Activated CD8-positive, alpha-beta T cell treated with anti-CD3 and anti-CD28 coated beads, Interleukin-2, amount 10 ng/mL, durations not matched to agents 7 days and 5 days (primary cell): ENCODE results near the gene DAO. TPM values are rescaled to one million over a fixed set of nuclear protein-coding genes. Genes with fewer than 3 reads are reported as not detected.
A peak's percentile ranks its signal among the peaks of the same experiment; 100 is the strongest.

Experiments
- ATAC-seq: fragments of 150-1000 bp; cut with Tn5 transposase; one replicate; pipeline ENCODE4 v1.10.0; 2021; ENCODE audit warnings: moderate library complexity
- CTCF ChIA-PET: fragments of 350-600 bp; sonication (Branson Sonifier 250); formaldehyde crosslinking; loops from one replicate; lab custom pipeline; 2021; ENCODE audit warnings: antibody characterized with exemption; lab: Charles Lee
- POLR2A ChIA-PET: fragments of 350-600 bp; sonication (Branson Sonifier 250); formaldehyde crosslinking; loops from one replicate; lab custom pipeline; 2021; ENCODE audit warnings: antibody characterized with exemption; lab: Charles Lee
- DNase-seq: peaks from one replicate; pipeline ENCODE4 v3.0.0-alpha.2; 2020
- H3K27ac Mint-ChIP-seq: one replicate; pipeline ENCODE4 v1.8.0; 2021; ENCODE audit warnings: mild to moderate bottlenecking, mixed read lengths
- H3K27me3 Mint-ChIP-seq: one replicate; pipeline ENCODE4 v1.8.0; 2021; ENCODE audit warnings: low read depth, mixed read lengths
- H3K36me3 Mint-ChIP-seq: one replicate; pipeline ENCODE4 v1.8.0; 2021; ENCODE audit warnings: low read depth, mixed read lengths
- H3K4me1 Mint-ChIP-seq: one replicate; pipeline ENCODE4 v1.8.0; 2021; ENCODE audit warnings: low read depth, mixed read lengths
- H3K4me3 Mint-ChIP-seq: one replicate; pipeline ENCODE4 v1.8.0; 2021; ENCODE audit warnings: mild to moderate bottlenecking, mixed read lengths
- H3K9me3 Mint-ChIP-seq: one replicate; pipeline ENCODE4 v1.8.0; 2022; ENCODE audit warnings: mixed read lengths; ENCODE audit not compliant: insufficient read depth
- total RNA-seq, 2 experiments: library from RNA; stranded (reverse); gene quantifications; one replicate each; pipeline ENCODE4 v1.2.3, GENCODE V29; 2021

DAO gene
- total RNA-seq, 2 experiments from 2014 or later, result not detected

DNA sequence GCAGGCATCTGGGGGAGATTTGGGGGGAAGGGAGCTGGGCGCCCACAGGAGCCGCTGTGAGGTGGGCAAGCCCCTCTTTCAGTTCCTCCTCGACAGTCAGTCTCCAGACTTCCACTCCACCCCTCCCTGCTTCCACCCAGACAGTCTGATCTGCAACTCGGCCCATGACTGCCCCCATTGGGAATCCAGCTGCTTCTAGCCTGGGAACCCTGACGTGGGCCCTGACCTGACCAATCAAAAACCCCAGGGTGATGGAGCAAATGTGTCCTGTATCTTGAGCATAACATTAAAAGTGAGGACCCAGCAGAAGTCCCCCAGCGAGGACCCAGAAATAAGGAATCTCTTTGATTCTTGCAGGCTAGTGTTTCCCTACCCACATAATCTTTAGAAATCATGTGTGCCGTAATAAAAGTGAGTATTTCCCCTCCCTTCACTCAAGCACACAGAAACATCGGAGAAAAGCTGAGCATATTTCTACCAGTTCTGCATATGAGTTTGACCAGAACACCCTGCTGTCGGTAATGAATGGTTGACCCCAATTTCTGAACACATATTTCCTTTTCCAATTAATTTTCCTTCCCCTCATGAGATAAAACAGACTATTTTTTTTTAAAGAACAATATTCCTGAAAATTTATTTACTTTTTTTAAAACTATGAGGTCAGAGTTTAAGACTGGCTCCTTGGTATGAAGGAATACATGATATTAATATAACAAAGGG is 28.9 kb upstream of the DAO start:
- H3K27me3 Mint-ChIP-seq, result no peaks in the 10 kb centered on the region
- H3K4me1 Mint-ChIP-seq, result peaks cover 27% of the 10 kb centered on the region
- peaks cover 51% of the 10 kb centered on the region for H3K36me3 Mint-ChIP-seq
- no peak for ATAC-seq
- DNase-seq, result no peak
- ChIA-PET CTCF (interaction anchor here (1.0 to 1.2 kb wide), 2 partner anchors 100 to 287 kb away, joined by 3 read pairs; no protein-coding TSS in a partner anchor), POLR2A (interaction anchor here (1.1 kb wide), 1 partner anchor 11 kb away, joined by 3 read pairs; no protein-coding TSS in a partner anchor)
- no peak overlapping the region for H3K4me3 Mint-ChIP-seq
- no peak overlapping the region for H3K27ac Mint-ChIP-seq
- no peaks in the 10 kb centered on the region for H3K9me3 Mint-ChIP-seq

DNA sequence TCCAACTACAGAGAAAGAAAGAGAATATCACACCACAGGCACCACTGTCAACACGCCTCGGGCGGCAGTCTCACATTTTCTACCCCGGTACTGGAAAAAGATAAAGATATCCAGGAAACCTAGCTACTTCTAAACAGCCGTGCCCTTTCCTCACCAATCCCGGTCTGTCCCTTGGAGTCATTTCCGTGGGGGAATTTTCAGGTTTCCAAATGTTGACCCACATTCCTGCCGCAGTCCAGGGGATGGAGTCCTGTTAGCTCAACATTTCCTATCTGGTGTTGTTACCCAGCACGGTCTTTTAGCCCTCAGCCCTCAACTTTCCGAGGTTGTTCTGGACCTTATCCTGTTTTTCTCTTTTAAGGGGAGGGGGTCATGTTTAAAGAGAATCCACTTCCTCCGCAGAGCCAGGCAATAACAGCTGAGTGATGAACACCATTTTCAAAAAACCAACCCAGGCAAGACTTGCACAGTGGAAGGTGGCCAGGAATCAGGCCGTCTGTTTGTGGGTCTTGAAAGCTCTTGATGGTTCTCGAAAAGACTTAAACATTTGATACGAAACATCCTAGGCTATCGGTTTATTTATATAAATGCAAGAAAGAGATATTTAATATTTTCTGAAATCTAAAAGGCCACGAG is 27.1 kb upstream of the DAO start:
- no peak overlapping the region for H3K4me3 Mint-ChIP-seq
- DNase-seq (no peak), ATAC-seq (no peak)
- ChIA-PET CTCF (no interaction called here), POLR2A (interaction anchor here (1.7 kb wide), 1 partner anchor 14 kb away, joined by 5 read pairs; no protein-coding TSS in a partner anchor)
- peaks cover 44% of the 10 kb centered on the region for H3K36me3 Mint-ChIP-seq
- H3K9me3 Mint-ChIP-seq, result no peaks in the 10 kb centered on the region
- H3K27ac Mint-ChIP-seq, result no peak overlapping the region
- H3K4me1 Mint-ChIP-seq, result peaks cover 37% of the 10 kb centered on the region
- no peaks in the 10 kb centered on the region for H3K27me3 Mint-ChIP-seq

DNA sequence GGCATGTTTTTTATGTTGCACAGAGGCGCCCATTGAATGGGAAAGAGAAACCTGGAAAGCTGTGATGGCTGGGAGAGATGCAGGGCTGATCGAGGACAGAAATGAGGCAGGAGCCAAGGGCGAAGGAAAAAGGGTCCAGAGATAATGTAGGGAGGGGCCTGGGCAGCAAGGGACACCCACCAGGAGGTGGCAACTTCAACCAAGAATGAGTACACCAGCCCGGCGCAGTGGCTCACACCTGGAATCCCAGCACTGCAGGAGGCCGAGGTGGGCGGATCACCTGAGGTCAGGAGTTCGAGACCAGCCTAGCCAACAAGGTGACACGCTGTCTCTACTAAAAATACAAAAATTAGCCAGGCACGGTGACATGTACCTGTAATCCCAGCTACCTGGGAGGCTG is 26.5 kb upstream of the DAO start:
- DNase-seq, result no peak
- POLR2A ChIA-PET, result interaction anchor here (1.7 kb wide), 1 partner anchor 15 kb away, joined by 5 read pairs; no protein-coding TSS in a partner anchor
- CTCF ChIA-PET, result no interaction called here
- Mint-ChIP-seq H3K27ac (no peak overlapping the region), H3K9me3 (no peaks in the 10 kb centered on the region), H3K36me3 (peaks cover 39% of the 10 kb centered on the region), H3K27me3 (peaks cover 2% of the 10 kb centered on the region), H3K4me3 (no peak overlapping the region), H3K4me1 (peaks cover 42% of the 10 kb centered on the region)
- ATAC-seq, result no peak

DNA sequence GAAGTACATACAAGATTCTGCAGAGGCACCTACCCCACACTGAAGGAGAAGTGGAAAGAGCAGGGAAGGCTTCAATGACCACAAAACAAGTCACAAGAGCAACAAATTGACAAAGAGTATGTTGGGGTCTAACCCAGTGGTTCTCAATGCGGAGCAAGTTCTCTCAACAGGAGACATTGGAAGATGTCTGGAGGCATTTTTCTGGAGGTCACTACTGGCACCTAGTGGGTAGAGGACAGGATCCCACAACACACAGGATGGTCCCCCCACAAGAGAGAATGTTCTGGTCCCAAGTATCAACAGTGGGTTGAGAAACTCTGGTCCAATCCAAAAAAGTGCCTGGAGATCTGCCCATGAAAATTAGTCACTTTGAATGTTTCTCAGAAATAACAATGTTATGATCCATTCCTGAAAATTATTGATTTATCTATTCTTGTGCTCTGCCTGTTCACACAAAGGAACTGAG is 25.9 kb upstream of the DAO start:
- no peak for ATAC-seq
- Mint-ChIP-seq H3K4me3 (peak overlapping the region; percentile 6), H3K4me1 (peaks cover 47% of the 10 kb centered on the region), H3K27me3 (peaks cover 5% of the 10 kb centered on the region), H3K9me3 (no peaks in the 10 kb centered on the region), H3K36me3 (peaks cover 34% of the 10 kb centered on the region), H3K27ac (peak overlapping the region; percentile 9)
- no peak for DNase-seq
- CTCF ChIA-PET, result no interaction called here
- POLR2A ChIA-PET, result no interaction called here

DNA sequence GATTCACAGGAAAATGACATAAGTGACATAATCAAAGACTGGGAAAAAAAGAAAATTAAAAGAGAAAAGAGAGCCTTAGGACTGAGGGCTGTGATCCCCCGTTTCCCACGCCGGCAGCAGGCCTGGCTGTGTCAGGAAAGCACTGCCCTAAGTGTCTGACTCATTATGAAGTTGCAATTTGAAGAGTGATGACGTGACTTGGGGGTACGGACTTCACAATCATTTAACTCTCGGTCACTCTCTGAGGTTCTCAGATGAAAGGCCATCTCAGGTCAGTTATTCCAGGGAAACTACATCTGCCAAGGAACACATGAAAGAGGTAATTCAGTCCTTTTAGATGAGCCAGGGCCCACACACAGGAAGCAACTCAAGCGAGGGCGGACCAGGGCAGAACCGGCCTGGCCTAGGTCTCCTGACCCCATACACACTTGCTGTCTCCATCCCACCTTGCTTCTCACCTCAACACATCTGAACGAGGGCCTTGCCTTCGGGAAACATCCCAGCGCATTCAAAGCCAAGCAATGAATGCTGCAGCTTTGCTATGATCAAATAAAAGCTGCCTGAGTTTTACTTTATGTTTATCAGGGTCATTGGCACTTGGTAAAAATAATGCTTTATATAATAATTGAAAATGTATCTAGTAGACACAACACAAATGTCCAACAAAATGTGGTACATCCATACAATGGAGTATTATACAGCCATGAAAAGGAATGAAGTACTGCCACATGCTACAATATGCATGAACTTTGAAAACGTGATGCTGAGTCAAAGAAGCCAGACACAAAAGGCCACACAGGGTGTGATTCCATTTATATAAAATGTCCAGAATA is 25.2 kb upstream of the DAO start:
- DNase-seq, result no peak
- peaks cover 53% of the 10 kb centered on the region for H3K4me1 Mint-ChIP-seq
- ChIA-PET CTCF (no interaction called here), POLR2A (no interaction called here)
- H3K27ac Mint-ChIP-seq, result peak overlapping the region; percentile 9
- peak overlapping the region; percentile 6 for H3K4me3 Mint-ChIP-seq
- H3K27me3 Mint-ChIP-seq, result peaks cover 8% of the 10 kb centered on the region
- H3K9me3 Mint-ChIP-seq, result no peaks in the 10 kb centered on the region
- ATAC-seq, result no peak
- H3K36me3 Mint-ChIP-seq, result peaks cover 32% of the 10 kb centered on the region

DNA sequence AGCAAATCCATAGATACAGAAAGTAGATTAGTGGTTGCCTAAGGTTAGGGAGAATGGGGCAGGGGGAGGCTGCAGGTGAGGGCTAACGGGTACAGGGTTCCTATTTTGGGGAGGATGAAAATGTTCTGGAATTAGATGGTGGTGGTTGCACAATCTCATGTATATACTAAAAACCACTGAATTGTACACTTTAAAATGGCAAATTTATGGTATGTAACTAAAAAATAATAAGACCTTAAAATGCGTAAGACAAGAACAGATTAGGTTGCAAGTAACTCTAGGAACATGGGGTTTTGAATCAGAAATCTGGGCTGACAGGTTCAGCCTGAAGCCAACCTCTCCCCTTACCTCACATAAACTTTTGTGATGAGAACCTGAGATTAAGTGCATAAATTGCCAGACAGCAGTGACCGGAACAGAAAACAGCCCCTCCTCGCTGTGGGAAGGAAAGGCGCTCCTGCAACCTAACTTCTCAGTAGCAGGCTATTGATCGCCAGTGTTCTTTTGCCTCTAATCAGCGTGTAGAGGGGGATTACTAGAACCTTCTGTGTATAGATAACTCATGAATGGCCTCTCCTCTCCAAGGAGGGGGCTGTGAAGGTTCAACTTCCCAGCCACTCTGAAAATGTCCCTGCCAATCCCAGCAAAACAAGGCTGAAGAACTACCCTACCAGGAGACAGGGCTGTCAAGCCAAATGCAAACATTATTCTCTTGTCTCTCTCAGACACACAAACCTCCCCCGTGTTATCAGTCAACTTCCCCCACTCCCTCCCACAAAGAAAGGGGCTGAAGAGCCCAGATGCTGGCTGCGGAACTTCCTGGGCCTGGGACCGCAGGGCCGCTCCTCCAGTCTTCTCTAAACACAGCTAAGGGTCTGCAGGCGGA is 24.4 kb upstream of the DAO start:
- ChIA-PET POLR2A (no interaction called here), CTCF (no interaction called here)
- no peaks in the 10 kb centered on the region for H3K9me3 Mint-ChIP-seq

DNA sequence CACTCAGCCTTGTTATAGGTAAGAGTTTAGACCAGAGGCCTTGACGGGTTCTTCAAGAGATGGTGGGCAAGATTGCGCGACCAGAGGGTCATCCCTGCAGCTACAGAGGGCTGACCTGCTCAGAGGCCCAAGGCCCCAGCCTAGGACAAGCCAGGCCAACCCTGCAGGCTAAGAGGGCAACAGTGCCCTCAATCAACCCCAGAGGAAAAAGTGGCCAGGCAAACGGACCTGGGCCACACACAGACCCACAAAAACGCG is 23.8 kb upstream of the DAO start:
- H3K4me3 Mint-ChIP-seq, result peak overlapping the region; percentile 93
- peaks cover 8% of the 10 kb centered on the region for H3K27me3 Mint-ChIP-seq
- H3K4me1 Mint-ChIP-seq, result peaks cover 56% of the 10 kb centered on the region
- no peak for ATAC-seq
- H3K27ac Mint-ChIP-seq, result peak overlapping the region; percentile 92
- CTCF ChIA-PET, result no interaction called here
- POLR2A ChIA-PET, result no interaction called here
- H3K36me3 Mint-ChIP-seq, result peaks cover 32% of the 10 kb centered on the region
- DNase-seq, result no peak
- H3K9me3 Mint-ChIP-seq, result no peaks in the 10 kb centered on the region

More for the DNA sequence above, 24.4 kb upstream of the DAO start:
- H3K4me1 Mint-ChIP-seq, result peaks cover 57% of the 10 kb centered on the region
- H3K4me3 Mint-ChIP-seq, result peak overlapping the region; percentile 93
- ATAC-seq, result no peak
- peaks cover 8% of the 10 kb centered on the region for H3K27me3 Mint-ChIP-seq
- H3K27ac Mint-ChIP-seq, result peak overlapping the region; percentile 70
- no peak for DNase-seq
- H3K36me3 Mint-ChIP-seq, result peaks cover 32% of the 10 kb centered on the region

DNA sequence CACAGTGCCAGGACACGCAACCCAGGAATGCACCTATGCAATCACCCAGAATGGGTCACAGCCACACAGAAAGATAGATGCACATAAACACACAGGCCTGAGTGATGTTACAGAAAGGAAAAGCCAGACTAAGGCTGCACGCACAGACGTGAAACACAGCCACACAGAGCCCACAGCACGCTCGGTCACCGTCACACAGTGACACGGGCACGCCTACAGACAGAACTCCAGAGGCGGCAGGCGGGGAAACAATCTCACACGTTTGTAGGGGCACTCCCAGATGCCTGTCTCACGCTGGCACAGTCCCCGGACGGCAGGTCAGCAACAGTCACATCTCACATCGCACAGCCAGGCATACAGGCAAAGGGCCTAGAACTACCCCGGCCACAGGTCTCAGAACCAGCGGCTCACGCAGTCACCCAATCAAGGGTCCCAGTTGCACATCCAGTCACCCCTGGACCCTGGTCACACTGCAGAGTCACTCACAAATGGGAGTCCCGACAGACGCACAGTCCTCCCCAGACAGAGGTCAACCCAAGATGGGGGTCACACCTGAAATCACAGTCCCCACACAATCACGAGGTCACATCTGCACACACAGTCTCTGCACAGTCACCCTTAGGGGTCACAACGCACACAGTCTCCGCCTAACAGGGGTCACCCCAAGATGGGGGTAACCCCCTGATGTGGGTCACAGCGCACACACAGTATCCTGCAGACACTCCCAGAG is 23.3 kb upstream of the DAO start:
- H3K36me3 Mint-ChIP-seq, result peaks cover 32% of the 10 kb centered on the region
- ATAC-seq (peak; percentile 38), DNase-seq (peak; percentile 61)
- POLR2A ChIA-PET, result interaction anchor here (0.8 to 3.2 kb wide), 3 partner anchors 18 to 222 kb away, joined by 4 to 27 read pairs (median 4); no protein-coding TSS in a partner anchor
- no peaks in the 10 kb centered on the region for H3K9me3 Mint-ChIP-seq
- H3K27ac Mint-ChIP-seq, result peak overlapping the region; percentile 92
- H3K4me1 Mint-ChIP-seq, result peaks cover 56% of the 10 kb centered on the region
- CTCF ChIA-PET, result no interaction called here
- H3K4me3 Mint-ChIP-seq, result peak overlapping the region; percentile 93
- H3K27me3 Mint-ChIP-seq, result peaks cover 8% of the 10 kb centered on the region

DNA sequence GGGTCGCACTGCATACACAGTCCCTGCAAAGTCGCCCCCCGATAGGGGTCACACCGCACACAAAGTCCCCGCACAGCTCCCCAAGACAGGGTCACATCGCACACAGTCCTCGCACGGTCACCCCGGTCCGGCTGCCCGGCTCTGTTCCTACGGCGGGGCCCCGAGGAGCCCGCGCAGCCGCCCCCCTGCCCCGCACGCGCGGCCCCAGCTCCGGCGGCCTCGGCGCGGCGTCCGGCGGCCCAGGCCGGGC is 22.8 kb upstream of the DAO start:
- CTCF ChIA-PET, result interaction anchor here (0.7 to 1.4 kb wide), 4 partner anchors 19 to 293 kb away, joined by 3 to 4 read pairs (median 3); no protein-coding TSS in a partner anchor
- ATAC-seq (no peak), DNase-seq (no peak)
- Mint-ChIP-seq H3K27me3 (peaks cover 8% of the 10 kb centered on the region), H3K9me3 (no peaks in the 10 kb centered on the region), H3K36me3 (peaks cover 32% of the 10 kb centered on the region), H3K4me1 (peaks cover 56% of the 10 kb centered on the region), H3K4me3 (peak overlapping the region; percentile 93), H3K27ac (peak overlapping the region; percentile 92)
- POLR2A ChIA-PET, result interaction anchor here (0.6 to 3.2 kb wide), 7 partner anchors 14 to 222 kb away, joined by 3 to 27 read pairs (median 4); no protein-coding TSS in a partner anchor

DNA sequence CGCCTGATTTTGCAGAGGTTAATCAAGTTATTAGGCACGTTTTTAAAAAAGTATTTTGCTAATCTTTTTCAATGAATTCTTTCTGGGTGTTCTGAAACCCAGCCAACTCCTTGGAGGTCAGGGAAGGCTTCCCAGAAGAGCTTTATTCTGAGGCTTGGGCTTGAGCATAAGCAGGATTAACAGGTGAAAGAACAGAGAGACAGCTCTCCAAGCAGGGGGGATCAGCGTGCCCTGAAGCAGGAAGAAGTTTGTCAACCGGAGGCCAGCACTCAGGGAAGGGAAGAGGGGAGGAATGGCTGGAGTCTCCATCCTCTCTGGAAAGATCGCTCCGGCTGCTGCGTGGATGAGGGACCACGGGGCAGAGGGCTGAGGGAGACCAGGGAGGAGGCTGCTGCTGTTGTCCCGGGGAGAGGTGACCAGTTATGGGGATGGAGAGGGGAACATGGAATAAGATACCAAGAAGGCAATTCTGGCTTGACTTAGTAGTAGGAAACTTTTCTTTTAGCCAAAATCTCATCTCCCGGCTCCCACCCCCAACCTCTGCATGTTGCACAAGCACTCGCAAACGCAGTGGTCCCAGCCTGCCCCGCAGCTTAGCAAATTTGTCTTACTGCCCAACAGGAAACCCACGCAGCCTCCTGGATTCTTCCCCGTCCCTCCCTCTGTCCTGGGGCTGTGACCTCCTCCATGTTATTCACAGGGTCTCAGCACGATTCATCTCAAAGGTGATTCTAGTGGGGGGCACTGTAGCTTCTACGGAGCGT is 21.4 kb upstream of the DAO start:
- Mint-ChIP-seq H3K27ac (peak overlapping the region; percentile 88), H3K36me3 (peaks cover 24% of the 10 kb centered on the region), H3K4me1 (peaks cover 54% of the 10 kb centered on the region), H3K9me3 (no peaks in the 10 kb centered on the region), H3K27me3 (peaks cover 10% of the 10 kb centered on the region), H3K4me3 (peak overlapping the region; percentile 82)
- POLR2A ChIA-PET, result interaction anchor here (0.5 to 3.2 kb wide), 9 partner anchors 8 to 1133 kb away, joined by 3 to 27 read pairs (median 3); no protein-coding TSS in a partner anchor
- DNase-seq (no peak), ATAC-seq (no peak)
- CTCF ChIA-PET, result interaction anchor here (1.2 to 2.0 kb wide), 4 partner anchors 20 to 241 kb away, joined by 3 to 6 read pairs (median 4); no protein-coding TSS in a partner anchor
